GM10266 (cell line): ENCODE data around the gene TTC23.

ENCODE experiments used
- DNase-seq: peaks from one replicate; pipeline ENCODE4 v3.0.0; 2012; ENCODE audit errors: extremely low spot score
- TF ChIP-seq, protein P1 (sequence below): IDR thresholded peaks from 2 replicates; pipeline ENCODE4 v1.5.1; 2012; ENCODE audit warnings: mild to moderate bottlenecking, low read depth; ENCODE audit not compliant: control insufficient read depth, insufficient read depth; ENCODE audit errors: missing control alignments

Gene TTC23

GRCh38 chr15:99100245-99101173, 148.9 kb downstream of the TTC23 start:
- TF ChIP-seq, protein P1, sequence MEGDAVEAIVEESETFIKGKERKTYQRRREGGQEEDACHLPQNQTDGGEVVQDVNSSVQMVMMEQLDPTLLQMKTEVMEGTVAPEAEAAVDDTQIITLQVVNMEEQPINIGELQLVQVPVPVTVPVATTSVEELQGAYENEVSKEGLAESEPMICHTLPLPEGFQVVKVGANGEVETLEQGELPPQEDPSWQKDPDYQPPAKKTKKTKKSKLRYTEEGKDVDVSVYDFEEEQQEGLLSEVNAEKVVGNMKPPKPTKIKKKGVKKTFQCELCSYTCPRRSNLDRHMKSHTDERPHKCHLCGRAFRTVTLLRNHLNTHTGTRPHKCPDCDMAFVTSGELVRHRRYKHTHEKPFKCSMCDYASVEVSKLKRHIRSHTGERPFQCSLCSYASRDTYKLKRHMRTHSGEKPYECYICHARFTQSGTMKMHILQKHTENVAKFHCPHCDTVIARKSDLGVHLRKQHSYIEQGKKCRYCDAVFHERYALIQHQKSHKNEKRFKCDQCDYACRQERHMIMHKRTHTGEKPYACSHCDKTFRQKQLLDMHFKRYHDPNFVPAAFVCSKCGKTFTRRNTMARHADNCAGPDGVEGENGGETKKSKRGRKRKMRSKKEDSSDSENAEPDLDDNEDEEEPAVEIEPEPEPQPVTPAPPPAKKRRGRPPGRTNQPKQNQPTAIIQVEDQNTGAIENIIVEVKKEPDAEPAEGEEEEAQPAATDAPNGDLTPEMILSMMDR: peak; percentile 69
- DNase-seq: peak; percentile 59

DNA sequence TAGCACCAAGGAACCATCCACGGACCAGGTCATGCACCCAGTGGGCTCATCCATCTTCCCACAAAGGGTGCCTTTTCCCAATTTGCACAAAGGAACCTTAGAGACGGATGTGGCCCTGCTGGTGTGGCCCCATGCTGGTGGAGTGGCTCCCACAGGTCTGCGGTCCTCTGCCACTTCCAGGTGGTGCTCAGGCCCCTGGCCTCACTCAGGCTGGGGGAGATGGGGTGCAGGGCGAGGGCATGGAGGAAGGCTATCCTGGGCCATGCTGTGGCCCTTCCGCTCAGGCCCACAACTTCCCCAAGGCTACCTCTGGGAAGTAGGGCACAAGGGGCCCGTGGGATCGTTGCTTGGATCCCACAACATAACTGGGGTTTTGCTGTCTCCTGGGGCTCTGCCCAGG, 149.7 kb downstream of the TTC23 start:
- TF ChIP-seq, protein P1: no peak
- no peak for DNase-seq

DNA sequence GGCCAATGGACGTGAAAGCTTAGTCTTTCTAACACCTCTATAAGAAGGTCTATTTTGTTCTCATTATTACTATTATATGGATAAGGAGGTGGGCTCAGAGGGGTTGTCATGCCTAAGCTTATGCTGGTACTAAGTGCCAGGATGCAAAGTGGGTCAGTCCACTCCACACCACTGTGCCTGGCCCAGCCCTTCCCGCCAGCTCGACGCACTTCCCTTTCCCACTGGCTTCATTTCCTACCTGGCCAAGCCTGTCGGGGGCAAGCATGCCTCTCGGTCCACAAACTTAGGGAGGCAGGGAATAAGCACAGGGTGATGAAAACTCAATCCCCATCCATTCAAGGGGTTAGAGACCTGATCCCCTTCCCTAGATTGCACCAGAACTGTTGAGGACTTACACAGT, 150.4 kb downstream of the TTC23 start:
- DNase-seq: no peak
- TF ChIP-seq, protein P1: no peak

GRCh38 chr15:99098426-99098825, 151.0 kb downstream of the TTC23 start:
- no peak for DNase-seq
- TF ChIP-seq, protein P1: no peak

DNA sequence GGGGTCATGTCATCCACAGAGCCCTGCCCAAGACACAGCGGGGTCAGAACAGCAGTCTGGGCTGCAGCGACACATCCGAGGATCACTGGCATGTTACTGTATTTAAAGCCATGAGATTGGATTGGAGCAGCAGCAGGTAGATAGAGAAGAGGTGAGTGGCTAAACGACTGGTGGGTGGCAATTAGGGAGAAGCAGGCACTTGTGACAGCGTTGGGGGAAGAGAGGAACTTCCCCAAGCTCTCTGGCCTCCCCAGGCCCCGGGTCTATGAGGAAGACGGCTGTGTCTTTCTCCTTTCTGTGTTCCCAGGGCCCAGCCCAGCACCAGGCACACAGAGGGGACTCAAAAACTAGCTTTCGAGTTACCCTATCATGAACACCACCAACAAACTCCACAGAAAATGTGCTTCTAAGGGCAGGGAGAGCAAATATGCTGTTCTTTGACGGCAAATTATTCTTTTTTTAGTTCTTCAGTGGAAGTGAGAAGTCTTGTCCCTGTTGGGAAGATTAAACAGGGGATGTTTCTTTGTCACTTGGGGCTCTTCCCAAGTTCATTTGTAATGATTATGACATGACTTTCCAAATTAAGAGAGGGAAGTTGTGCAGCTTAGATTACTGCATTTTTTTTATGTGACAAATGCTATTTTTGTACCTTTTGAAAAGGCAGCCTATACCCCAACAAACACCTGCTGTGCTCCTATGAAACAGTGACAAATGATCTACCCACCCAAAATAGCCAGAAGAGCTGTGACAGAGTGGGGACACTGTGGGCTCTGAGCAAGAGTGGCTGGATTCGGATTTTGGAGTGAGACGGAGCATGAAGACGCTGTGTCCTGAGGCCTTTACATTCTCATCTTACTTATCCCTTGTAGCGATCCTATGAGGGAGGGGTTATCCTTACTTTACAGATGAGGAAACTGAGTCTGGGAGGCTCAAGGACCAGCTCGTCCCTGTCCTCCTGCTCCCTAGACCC, 151.7 kb downstream of the TTC23 start:
- no peak for DNase-seq
- TF ChIP-seq, protein P1: no peak

DNA sequence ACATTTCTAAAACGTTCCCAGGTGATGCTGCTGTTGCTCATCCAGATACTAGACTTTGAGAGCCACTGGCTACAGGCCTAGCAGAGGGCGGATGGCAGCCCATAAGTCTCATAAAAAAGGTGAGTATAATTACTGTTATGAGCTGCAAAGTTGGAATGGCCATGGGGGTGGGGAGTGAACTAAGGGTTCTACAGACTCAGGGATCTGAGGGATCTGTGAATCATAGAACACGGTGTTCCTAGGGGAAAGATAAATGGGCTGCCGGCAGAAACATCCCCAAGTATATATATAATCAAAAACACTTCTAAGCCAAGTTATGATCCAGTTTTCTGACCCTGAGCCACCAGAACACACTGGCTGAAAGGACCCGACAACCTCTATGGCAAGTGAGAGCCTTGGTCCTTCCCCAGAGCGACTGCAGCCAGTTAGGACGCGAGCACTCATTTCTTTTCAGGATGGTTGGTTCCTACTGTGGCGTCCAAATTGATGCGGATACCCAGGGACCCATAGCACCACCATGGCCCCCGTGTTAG, 152.4 kb downstream of the TTC23 start:
- TF ChIP-seq, protein P1: no peak
- DNase-seq: no peak
